ENCODE results near the gene RABGGTA.

Gene RABGGTA

DNA sequence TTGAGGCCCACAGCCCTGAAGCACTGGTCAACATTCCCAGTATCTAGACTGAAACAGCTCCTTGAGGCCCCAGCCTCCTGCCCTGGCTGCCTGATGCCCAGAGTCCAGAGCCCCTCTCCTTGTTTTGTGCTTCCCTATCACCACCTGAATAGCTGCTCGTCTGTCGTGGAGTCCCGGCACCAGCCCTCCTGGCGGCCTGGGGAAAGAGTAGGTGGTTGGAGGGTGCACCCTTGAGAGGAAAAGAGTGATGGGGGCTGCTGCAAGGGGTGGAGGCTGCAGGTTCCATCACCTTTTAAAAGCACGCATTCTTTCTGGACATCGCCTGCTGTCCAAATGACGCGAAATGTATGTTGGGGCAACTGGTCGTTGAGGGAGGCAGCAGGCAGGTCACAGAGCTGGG, 3.2 kb downstream of the RABGGTA start:
- ChIA-PET POLR2A (interaction anchor here (0.9 to 2.0 kb wide), 3 partner anchors 21 to 31 kb away, joined by 3 to 7 read pairs (median 3); partner anchors contain the start of gene TINF2), CTCF (no interaction called here)
- DNase-seq (ENCODE audit: extremely low spot score): no peak
- TF ChIP-seq HDGF (IDR thresholded peaks at IDR 0.05; ENCODE audit: borderline replicate concordance) (no peak), L3MBTL2 (conservative IDR thresholded peaks at IDR 0.05) (no peak), NFRKB (IDR thresholded peaks at IDR 0.05) (no peak), SP1 (IDR thresholded peaks at IDR 0.05) (no peak), FOXK2 (IDR thresholded peaks at IDR 0.05) (no peak), ARNT (IDR thresholded peaks at IDR 0.05) (no peak), FOXA1 (IDR thresholded peaks at IDR 0.05) (no peak), ZNF384 (IDR thresholded peaks at IDR 0.05) (no peak), CTBP1 (IDR thresholded peaks at IDR 0.05; ENCODE audit: borderline replicate concordance) (no peak), SUZ12 (IDR thresholded peaks at IDR 0.05) (no peak), TARDBP (IDR thresholded peaks at IDR 0.05) (no peak), BHLHE40 (IDR thresholded peaks at IDR 0.05; ENCODE audit: borderline replicate concordance) (no peak)
- TF ChIP-seq, protein P1, sequence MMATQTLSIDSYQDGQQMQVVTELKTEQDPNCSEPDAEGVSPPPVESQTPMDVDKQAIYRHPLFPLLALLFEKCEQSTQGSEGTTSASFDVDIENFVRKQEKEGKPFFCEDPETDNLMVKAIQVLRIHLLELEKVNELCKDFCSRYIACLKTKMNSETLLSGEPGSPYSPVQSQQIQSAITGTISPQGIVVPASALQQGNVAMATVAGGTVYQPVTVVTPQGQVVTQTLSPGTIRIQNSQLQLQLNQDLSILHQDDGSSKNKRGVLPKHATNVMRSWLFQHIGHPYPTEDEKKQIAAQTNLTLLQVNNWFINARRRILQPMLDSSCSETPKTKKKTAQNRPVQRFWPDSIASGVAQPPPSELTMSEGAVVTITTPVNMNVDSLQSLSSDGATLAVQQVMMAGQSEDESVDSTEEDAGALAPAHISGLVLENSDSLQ (IDR thresholded peaks at IDR 0.05): no peak

DNA sequence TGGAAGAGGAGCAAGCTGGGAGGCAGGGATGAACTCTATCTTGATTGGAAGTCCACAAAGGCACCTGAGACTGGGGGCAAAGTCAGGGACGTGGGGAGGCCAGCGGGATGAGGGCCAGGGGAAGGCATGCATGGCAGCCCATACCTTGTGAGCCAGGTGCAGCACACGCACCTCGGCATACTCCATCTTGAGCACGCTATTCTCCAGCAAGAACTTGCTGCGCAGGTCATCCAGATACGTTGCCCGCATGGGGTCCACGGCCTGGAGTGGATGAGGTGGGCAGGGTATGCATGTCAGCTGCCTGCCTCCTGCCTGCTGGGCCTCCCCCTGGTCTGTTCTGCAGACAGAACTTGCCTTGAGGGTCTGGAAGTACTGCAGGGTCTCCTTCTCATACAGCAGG, 3.9 kb downstream of the RABGGTA start:
- ChIA-PET POLR2A (interaction anchor here (1.3 to 2.0 kb wide), 2 partner anchors 20 to 25 kb away, joined by 3 to 7 read pairs; partner anchors contain the start of gene TINF2), CTCF (interaction anchor here (0.7 kb wide), 1 partner anchor 41 kb away, joined by 3 read pairs; no protein-coding TSS in a partner anchor)
- TF ChIP-seq FOXK2 (IDR thresholded peaks at IDR 0.05) (no peak), L3MBTL2 (conservative IDR thresholded peaks at IDR 0.05) (no peak), ELF4 (IDR thresholded peaks at IDR 0.05) (no peak), FOXM1 (IDR thresholded peaks at IDR 0.05; ENCODE audit: borderline replicate concordance) (no peak)
- no peak for DNase-seq (ENCODE audit: extremely low spot score)

DNA sequence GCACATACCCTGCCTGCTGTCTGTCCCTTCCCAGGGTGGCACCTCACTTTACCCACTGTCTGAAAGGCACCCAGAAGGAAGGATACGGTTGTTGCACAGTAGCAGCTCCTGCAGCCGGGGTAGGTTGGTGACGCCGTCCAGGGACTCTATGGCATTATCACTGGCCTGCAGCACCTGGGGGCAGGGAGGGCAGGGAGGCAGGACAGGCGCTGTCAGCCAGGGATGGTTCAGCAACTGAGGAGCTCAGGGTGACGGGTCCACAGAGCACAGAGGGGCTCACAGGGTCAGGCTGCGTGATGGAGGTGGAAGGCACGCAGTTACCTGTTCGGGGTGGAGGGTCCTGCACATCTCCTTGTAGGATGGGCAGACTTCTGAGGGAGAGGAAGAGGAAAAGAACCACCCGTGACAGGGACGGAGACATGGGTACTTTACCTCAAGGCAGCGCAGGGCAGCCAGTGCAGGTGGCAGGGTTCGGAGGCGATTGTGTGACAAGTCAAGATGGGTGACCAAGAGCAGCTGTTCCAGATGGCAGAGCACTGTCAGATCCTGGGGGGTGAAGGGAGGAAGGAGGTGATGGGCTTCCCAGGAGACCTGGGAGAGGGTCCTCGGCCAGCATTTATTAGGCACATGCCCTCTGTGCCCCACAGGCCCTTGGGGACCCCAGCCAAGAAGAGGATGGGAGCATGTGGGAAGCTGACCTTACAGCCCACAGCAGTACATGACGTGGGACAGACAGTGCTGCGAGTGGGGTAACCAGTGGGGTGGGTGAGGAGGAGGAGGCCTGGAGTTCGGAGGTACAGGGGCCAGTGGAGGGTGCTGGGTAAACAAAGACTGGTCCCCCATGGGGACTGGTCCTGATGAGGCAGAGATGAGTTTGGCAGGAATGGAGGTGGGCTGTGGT, 4.8 kb downstream of the RABGGTA start:
- POLR2A ChIA-PET: interaction anchor here (1.3 kb wide), 1 partner anchor 19 kb away, joined by 3 read pairs; no protein-coding TSS in a partner anchor
- TF ChIP-seq LEF1 (IDR thresholded peaks at IDR 0.05; ENCODE audit: borderline replicate concordance) (no peak), NFRKB (IDR thresholded peaks at IDR 0.05) (no peak), ZNF384 (IDR thresholded peaks at IDR 0.05) (no peak), BHLHE40 (IDR thresholded peaks at IDR 0.05; ENCODE audit: borderline replicate concordance) (no peak), ARNT (IDR thresholded peaks at IDR 0.05) (no peak), FOXK2 (IDR thresholded peaks at IDR 0.05) (no peak), SP1 (IDR thresholded peaks at IDR 0.05) (no peak), L3MBTL2 (conservative IDR thresholded peaks at IDR 0.05) (no peak), CTBP1 (IDR thresholded peaks at IDR 0.05; ENCODE audit: borderline replicate concordance) (no peak), ELF4 (IDR thresholded peaks at IDR 0.05) (no peak), HDGF (IDR thresholded peaks at IDR 0.05; ENCODE audit: borderline replicate concordance) (no peak), FOXM1 (IDR thresholded peaks at IDR 0.05; ENCODE audit: borderline replicate concordance) (no peak)
- CTCF ChIA-PET: no interaction called here
- no peak for DNase-seq (ENCODE audit: extremely low spot score)

DNA sequence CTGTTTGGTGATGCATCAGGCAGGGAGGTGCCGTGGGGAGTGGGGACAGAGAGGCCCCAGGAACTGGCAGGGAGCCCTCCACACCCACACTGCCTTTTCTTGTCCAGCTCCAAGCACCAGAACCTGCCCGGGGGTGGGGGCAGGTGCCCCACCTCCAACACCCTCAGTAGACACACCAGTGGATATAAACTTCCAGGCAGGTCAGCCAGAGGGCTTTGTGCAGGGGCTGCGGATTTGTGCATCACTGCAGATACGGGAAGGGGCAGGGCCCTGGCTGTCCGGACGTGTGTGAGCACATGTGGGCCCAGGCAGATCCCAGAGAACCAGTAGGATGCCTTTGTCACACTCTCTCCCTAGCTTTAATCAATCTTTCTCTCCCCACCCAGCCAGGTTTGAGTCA, 7.1 kb downstream of the RABGGTA start:
- ChIA-PET POLR2A (interaction anchor here (1.2 kb wide), 1 partner anchor 22 kb away, joined by 5 read pairs; the partner anchor contains the start of gene TINF2), CTCF (no interaction called here)
- no peak for DNase-seq (ENCODE audit: extremely low spot score)
- no peak for TF ChIP-seq CTBP1 (IDR thresholded peaks at IDR 0.05; ENCODE audit: borderline replicate concordance)
- TF ChIP-seq ARNT (IDR thresholded peaks at IDR 0.05): no peak
- no peak for TF ChIP-seq FOXK2 (IDR thresholded peaks at IDR 0.05)
- TF ChIP-seq FOXA1 (IDR thresholded peaks at IDR 0.05): no peak
- TF ChIP-seq ZNF384 (IDR thresholded peaks at IDR 0.05): no peak
- TF ChIP-seq BHLHE40 (IDR thresholded peaks at IDR 0.05; ENCODE audit: borderline replicate concordance): no peak
- TF ChIP-seq HDGF (IDR thresholded peaks at IDR 0.05; ENCODE audit: borderline replicate concordance): no peak
- TF ChIP-seq, protein P1 (IDR thresholded peaks at IDR 0.05): no peak
- TF ChIP-seq TARDBP (IDR thresholded peaks at IDR 0.05): no peak
- no peak for TF ChIP-seq LEF1 (IDR thresholded peaks at IDR 0.05; ENCODE audit: borderline replicate concordance)
- no peak for TF ChIP-seq SP1 (IDR thresholded peaks at IDR 0.05)

DNA sequence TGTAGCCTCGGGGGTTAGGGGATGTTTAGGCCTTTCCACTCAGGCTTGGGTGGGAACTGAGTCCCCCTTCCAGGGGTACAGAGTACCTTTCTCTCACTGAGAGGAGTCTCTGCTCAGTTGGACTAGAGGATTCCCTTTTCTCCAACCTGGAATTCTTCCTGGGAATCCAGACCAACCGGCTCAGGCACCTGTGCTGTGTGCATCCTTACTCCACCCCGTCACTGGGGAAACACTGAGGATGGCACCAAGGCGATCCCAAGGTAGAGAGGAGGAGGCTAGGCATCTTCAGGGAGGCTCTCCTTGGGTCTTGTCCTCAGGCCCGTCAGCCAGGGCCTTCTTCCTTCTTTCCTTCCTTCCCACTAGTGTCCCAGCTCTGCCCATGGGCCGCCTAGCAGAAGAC, 7.5 kb downstream of the RABGGTA start:
- CTCF ChIA-PET: no interaction called here
- DNase-seq (ENCODE audit: extremely low spot score): no peak
- POLR2A ChIA-PET: interaction anchor here (1.2 kb wide), 1 partner anchor 21 kb away, joined by 5 read pairs; the partner anchor contains the start of gene TINF2
- no peak for TF ChIP-seq TARDBP (IDR thresholded peaks at IDR 0.05)

DNA sequence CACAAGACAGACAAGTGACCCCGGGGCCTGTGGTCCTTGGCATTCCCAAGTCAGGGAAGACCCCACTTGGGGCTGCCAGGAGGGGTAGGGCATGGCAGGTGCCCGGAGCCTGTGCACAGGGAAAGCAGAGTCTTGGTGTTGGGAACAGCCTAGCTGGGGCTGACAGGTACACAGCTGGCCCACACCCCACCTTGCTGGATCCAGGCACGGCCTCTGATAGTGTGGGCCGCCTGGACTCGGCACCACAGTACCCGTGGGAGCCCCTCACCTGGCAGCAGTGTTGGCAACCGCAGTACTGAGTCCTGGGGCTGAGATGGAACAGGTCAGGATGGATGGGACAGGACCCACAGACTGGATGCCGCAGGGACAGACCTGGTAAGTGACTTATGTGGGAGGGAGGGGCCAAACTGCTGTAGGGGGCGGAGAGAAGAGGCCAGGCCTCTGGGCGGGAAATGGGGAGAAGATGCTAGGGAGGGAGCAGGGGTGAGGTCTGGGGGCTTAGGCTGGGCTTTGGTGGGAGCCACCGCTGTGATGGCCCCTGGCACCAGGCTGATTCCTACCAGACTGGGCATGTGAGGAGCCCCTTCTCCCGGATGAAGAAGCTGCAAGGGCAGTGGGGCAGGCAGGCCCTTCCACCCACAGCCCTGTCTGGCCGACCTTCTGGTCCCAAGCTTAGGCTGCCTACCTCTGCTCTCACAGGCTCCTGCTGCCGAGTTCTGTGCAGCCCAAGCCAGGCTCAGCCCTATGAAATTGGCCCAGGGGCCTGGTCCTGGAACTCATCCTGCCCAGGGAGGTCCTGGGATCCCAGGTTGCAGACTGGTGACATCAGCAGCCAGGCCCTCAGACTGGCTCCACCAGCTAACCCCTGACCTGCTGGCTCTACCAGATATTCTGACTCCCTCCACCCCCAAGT, 8.3 kb downstream of the RABGGTA start, which contains the start of gene TGM1:
Gene TGM1, minus strand, starts transcription at position 357 of the 913 bp plus-strand sequence. CDS start 825 bp downstream, outside the sequence.
- ChIA-PET CTCF (interaction anchor here (1.5 kb wide), 1 partner anchor 8 kb away, joined by 6 read pairs; no protein-coding TSS in a partner anchor), POLR2A (interaction anchor here (1.8 to 4.2 kb wide), 2 partner anchors 8 to 21 kb away, joined by 6 to 30 read pairs; partner anchors contain the start of genes RABGGTA and TINF2)
- TF ChIP-seq CTBP1 (IDR thresholded peaks at IDR 0.05; ENCODE audit: borderline replicate concordance) (no peak), SP1 (IDR thresholded peaks at IDR 0.05) (no peak), SUZ12 (IDR thresholded peaks at IDR 0.05) (no peak), TARDBP (IDR thresholded peaks at IDR 0.05) (no peak), NFRKB (IDR thresholded peaks at IDR 0.05) (no peak), LEF1 (IDR thresholded peaks at IDR 0.05; ENCODE audit: borderline replicate concordance) (no peak), ZNF384 (IDR thresholded peaks at IDR 0.05) (no peak), FOXM1 (IDR thresholded peaks at IDR 0.05; ENCODE audit: borderline replicate concordance) (no peak), FOXK2 (IDR thresholded peaks at IDR 0.05) (no peak), ELF4 (IDR thresholded peaks at IDR 0.05) (no peak)
- TF ChIP-seq, protein P1 (IDR thresholded peaks at IDR 0.05): no peak
- no peak for DNase-seq (ENCODE audit: extremely low spot score)

Measured in HEK293T (cell line).